T-helper 2 cell treated with Interferon-gamma antibody and Interleukin-4, amounts not matched to agents 5 μg/mL and 100 μg/mL, for 36 hours (primary cell): ENCODE data around the gene RBM10.

Experiments used
- DNase-seq: peaks from one replicate; pipeline ENCODE4 v3.0.0; 2021; ENCODE audit warnings: low spot score
- H3K27ac Mint-ChIP-seq: one replicate; pipeline ENCODE4 v1.8.0; 2021; ENCODE audit warnings: mild to moderate bottlenecking, mixed read lengths
- H3K27me3 Mint-ChIP-seq: one replicate; pipeline ENCODE4 v1.8.0; 2021; ENCODE audit warnings: low read depth, mixed read lengths
- H3K36me3 Mint-ChIP-seq: one replicate; pipeline ENCODE4 v1.8.0; 2021; ENCODE audit warnings: low read depth, mixed read lengths
- H3K4me1 Mint-ChIP-seq: one replicate; pipeline ENCODE4 v1.8.0; 2021; ENCODE audit warnings: low read depth, mixed read lengths
- H3K4me3 Mint-ChIP-seq: one replicate; pipeline ENCODE4 v1.8.0; 2022; ENCODE audit warnings: mild to moderate bottlenecking, moderate library complexity, mixed read lengths
- H3K9me3 Mint-ChIP-seq: one replicate; pipeline ENCODE4 v1.8.0; 2021; ENCODE audit warnings: mixed read lengths

Gene RBM10

DNA sequence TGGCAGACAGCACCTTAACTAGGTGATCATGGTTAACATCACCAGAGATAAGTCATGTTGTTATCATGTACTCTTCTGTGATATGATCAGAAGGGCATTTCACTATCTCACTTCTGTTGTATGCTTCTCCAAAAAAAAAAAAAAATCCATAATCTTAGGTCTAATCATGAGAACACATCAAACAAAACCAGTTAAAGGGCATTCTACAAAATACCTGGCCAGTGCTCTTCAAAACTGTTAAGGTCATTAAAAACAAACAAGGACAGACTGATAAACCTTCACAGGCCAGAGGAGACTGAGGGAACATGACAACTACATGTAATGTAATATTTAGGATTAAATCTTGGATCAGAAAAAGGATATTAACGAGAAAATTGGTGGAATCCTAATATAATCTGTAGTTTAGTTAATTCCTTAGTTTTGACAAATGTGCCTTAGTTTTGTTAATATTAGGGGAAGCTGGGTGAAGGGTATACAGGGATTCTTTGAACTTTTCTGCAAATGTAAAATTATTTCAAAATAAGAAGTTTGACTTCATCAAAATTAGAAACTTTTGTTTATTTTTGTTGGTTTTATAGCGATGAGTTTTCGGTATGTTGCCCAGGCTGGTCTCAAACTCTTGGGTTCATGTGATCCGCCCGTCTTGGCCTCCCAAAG lies 18.0 kb downstream of the RBM10 start:
- peaks cover 24% of the 10 kb centered on the region for H3K36me3 Mint-ChIP-seq
- no peak overlapping the region for H3K27ac Mint-ChIP-seq
- H3K4me1 Mint-ChIP-seq: no peaks in the 10 kb centered on the region
- H3K27me3 Mint-ChIP-seq: no peaks in the 10 kb centered on the region
- no peak for DNase-seq
- H3K9me3 Mint-ChIP-seq: no peaks in the 10 kb centered on the region
- H3K4me3 Mint-ChIP-seq: no peak overlapping the region

DNA sequence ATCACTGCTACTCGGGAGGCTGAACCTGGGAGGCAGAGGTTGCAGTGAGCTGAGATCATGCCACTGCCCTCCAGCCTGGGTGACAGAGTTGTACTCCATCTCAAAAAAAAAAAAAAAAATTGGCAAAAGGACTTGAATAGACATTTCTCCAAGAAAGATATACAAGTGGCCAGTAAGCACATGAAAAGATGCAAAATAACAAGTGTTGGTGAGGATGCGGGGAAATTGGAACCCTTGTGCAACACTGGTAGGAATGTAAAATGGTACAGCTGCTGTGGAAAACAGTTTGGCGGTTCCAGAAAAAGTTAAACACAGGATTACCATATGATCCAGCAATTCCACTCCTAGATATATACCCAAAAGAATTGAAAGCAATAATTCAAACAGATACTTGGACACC lies 19.4 kb downstream of the RBM10 start:
- Mint-ChIP-seq H3K4me3 (no peak overlapping the region), H3K4me1 (no peaks in the 10 kb centered on the region), H3K27ac (no peak overlapping the region), H3K27me3 (no peaks in the 10 kb centered on the region), H3K36me3 (peaks cover 19% of the 10 kb centered on the region), H3K9me3 (no peaks in the 10 kb centered on the region)
- no peak for DNase-seq

DNA sequence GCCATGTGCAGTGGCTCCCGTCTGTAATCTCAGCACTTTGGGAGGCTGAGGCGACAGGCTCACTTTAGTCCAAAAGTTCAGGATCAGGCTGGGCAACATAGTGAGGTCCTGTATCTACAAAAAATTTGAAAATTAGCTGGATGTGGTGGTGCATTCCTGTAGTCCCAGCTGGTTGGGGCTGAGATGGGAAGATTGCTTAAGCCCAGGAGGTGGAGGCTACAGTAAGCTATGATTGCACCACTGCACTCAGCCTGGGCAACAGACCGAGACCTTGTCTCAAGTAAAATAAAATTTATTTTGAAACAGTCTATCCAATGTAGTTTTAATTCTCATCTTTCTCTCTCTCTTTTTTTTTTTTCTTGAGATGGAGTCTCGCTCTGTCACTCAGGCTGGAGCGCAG lies 21.1 kb downstream of the RBM10 start:
- no peaks in the 10 kb centered on the region for H3K4me1 Mint-ChIP-seq
- DNase-seq: no peak

DNA sequence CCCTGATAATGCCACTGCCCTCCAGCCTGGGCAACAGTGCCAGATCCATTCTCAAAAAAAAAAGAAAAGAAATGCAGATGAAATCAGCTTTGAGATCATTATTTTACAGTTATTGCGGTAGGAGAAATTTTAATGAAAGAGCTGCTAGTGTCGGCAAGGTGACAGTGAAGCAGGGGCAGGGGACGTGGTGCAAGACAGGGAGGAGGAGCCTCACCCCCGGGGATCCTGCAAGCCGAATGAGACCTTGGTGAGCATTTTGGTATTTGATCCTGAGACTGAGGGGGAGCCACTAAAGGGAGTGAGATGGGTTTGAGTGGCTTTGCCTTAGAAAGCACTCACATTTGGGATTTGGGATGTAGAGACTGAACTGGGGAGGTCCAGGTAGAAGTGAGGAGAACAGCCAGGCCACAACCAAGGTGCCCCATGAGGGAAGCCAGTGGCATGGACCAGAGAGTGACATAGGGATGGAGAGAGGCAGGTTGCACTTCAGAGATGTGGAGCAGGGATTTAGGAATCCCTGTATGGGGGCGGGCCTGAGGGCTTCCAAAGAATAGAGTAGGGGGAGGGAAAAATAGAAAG lies 23.6 kb downstream of the RBM10 start:
- DNase-seq: no peak

More for the DNA sequence above, 21.1 kb downstream of the RBM10 start:
- Mint-ChIP-seq H3K4me3 (no peak overlapping the region), H3K27ac (no peak overlapping the region), H3K27me3 (no peaks in the 10 kb centered on the region), H3K36me3 (peaks cover 17% of the 10 kb centered on the region), H3K9me3 (no peaks in the 10 kb centered on the region)

DNA sequence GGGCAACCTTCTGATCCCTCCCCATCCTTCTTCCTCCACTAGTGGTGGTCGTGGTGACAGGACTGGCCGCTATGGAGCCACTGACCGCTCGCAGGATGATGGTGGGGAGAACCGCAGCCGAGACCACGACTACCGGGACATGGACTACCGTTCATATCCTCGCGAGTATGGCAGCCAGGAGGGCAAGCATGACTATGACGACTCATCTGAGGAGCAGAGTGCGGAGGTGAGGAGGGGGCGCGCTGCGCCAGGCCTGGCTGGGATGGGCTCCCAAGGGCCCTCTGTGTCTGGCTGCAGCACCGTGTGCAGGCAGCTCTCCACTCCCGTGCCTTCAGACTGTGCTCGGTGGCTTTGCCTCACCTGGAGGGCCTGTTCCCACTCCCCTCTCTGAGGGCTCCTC lies 24.3 kb downstream of the RBM10 start:
- H3K4me1 Mint-ChIP-seq: no peaks in the 10 kb centered on the region
- H3K27ac Mint-ChIP-seq: no peak overlapping the region
- H3K27me3 Mint-ChIP-seq: no peaks in the 10 kb centered on the region
- no peaks in the 10 kb centered on the region for H3K9me3 Mint-ChIP-seq
- DNase-seq: no peak
- H3K4me3 Mint-ChIP-seq: no peak overlapping the region
- peaks cover 18% of the 10 kb centered on the region for H3K36me3 Mint-ChIP-seq

More for the DNA sequence above, 23.6 kb downstream of the RBM10 start:
- no peak overlapping the region for H3K4me3 Mint-ChIP-seq
- no peaks in the 10 kb centered on the region for H3K27me3 Mint-ChIP-seq
- peaks cover 20% of the 10 kb centered on the region for H3K36me3 Mint-ChIP-seq
- H3K27ac Mint-ChIP-seq: no peak overlapping the region
- H3K9me3 Mint-ChIP-seq: no peaks in the 10 kb centered on the region
- H3K4me1 Mint-ChIP-seq: no peaks in the 10 kb centered on the region

DNA sequence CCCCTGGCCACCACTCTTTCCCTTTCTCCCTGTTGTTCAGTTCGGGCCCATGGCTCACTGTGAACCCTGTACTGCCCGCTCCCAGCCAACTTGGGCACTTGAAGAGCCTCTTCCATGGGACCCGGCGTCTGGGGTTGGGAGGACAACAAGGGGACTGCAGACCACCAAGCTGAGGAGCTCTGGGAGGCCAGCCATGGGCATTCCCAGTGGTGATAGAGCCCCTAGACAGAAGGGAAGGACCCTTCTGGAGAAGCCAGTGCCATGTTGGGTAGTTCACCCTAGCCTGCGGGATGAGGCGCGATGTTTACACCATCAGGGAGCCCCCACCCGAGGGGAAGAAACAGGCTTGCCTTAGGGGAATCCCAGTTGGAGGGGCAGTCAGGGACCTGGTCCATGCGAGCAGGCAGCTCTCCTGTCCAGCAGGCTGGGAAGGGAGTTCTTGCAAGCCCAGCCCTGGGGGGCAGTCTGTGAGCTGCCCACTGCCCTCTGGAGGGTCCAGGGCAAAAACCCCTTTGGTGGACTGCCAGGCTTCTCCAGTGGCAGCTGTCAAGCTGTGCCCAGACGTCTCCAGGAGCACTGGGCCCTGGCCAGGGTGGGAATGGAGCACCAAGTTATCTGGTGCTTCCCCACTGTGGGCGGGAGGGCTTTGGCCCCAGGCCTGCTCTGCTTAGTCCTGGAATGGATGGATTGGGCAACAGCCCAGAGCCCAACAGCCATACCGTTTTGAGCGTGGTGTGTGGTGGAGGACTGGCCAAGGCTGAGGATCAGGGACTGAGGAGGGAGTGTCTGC lies 24.9 kb downstream of the RBM10 start:
- Mint-ChIP-seq H3K9me3 (no peaks in the 10 kb centered on the region), H3K27me3 (no peaks in the 10 kb centered on the region), H3K4me1 (no peaks in the 10 kb centered on the region), H3K36me3 (peaks cover 11% of the 10 kb centered on the region), H3K4me3 (no peak overlapping the region), H3K27ac (no peak overlapping the region)
- no peak for DNase-seq

DNA sequence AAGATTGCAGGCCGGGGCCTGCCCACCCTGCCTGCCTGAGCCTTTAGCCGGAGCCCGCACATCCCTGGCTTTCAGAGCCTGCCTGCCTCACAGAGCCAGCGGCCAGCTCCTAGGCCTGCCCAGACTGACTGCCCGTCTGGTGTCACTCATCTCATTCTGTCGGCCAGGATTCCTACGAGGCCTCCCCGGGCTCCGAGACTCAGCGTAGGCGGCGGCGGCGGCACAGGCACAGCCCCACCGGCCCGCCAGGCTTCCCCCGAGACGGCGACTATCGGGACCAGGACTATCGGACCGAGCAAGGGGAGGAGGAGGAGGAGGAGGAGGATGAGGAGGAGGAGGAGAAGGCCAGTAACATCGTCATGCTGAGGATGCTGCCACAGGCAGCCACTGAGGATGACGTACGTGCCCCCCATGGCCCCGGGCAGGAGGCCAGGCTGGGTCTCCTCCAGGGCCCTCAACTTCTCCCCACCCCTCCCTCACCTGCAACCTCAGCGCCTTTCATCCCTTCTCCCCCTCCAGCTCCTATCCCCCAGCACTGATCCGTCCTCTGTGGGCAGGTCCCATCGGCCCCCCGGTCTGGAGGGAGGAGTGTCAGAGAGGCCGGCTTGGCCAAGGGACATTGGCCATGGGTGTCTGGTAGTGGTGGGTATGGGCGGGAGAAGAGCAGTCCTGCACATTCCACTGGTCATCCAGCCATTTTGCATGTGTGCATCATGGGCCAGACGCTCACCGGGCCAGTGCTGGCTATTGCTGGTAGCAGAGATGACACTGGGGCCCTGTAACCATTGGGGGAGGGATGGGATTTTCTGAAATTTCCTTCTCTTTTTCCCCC lies 26.1 kb downstream of the RBM10 start:
- no peaks in the 10 kb centered on the region for H3K9me3 Mint-ChIP-seq
- peaks cover 12% of the 10 kb centered on the region for H3K36me3 Mint-ChIP-seq
- DNase-seq: no peak
- H3K4me3 Mint-ChIP-seq: no peak overlapping the region
- H3K27me3 Mint-ChIP-seq: no peaks in the 10 kb centered on the region
- no peak overlapping the region for H3K27ac Mint-ChIP-seq
- no peaks in the 10 kb centered on the region for H3K4me1 Mint-ChIP-seq

DNA sequence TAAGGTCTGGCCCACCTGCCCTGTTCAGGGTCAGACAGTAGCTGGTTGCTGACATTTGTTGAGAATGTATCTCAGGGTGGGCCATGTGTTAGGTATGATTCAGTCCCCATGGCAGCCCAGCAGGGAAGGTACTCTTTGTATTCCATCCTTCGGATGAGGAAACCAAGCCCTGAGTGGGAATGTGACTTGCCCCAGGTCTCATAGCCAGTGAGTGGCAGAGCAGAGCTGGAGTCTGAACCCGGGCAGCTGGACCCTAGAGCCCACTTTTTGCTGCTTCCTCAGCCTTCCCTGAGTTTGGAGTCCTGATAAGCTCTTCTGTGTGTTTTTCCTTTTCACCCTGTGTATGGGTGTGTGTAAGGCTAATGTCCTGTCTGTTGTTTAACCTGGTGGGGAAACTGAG lies 27.0 kb downstream of the RBM10 start:
- Mint-ChIP-seq H3K27ac (no peak overlapping the region), H3K36me3 (peaks cover 15% of the 10 kb centered on the region), H3K9me3 (no peaks in the 10 kb centered on the region), H3K27me3 (no peaks in the 10 kb centered on the region), H3K4me1 (peaks cover 1% of the 10 kb centered on the region), H3K4me3 (no peak overlapping the region)
- no peak for DNase-seq

DNA sequence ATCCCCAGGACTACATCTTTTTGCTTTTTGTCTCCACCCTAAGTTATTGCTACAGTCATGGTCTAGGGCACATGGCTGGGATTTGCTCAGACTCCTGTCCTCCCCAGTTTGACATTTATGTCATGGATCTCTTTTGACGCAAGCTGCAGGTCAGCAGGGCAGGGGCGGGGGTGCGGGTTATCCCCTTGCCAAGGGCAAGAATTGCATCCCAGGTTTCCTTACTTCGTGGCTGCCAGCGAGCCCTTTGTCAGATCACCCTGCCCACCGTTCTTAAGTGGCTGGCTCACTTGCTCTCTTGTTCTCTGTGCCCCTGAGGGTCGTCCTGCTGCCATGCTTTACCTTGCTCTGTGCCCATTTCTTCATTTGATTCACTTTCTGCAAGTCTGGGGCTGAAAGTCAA lies 27.5 kb downstream of the RBM10 start:
- H3K4me3 Mint-ChIP-seq: no peak overlapping the region
- no peak overlapping the region for H3K27ac Mint-ChIP-seq
- peaks cover 15% of the 10 kb centered on the region for H3K36me3 Mint-ChIP-seq
- no peaks in the 10 kb centered on the region for H3K27me3 Mint-ChIP-seq
- peaks cover 1% of the 10 kb centered on the region for H3K4me1 Mint-ChIP-seq
- DNase-seq: no peak
- no peaks in the 10 kb centered on the region for H3K9me3 Mint-ChIP-seq

DNA sequence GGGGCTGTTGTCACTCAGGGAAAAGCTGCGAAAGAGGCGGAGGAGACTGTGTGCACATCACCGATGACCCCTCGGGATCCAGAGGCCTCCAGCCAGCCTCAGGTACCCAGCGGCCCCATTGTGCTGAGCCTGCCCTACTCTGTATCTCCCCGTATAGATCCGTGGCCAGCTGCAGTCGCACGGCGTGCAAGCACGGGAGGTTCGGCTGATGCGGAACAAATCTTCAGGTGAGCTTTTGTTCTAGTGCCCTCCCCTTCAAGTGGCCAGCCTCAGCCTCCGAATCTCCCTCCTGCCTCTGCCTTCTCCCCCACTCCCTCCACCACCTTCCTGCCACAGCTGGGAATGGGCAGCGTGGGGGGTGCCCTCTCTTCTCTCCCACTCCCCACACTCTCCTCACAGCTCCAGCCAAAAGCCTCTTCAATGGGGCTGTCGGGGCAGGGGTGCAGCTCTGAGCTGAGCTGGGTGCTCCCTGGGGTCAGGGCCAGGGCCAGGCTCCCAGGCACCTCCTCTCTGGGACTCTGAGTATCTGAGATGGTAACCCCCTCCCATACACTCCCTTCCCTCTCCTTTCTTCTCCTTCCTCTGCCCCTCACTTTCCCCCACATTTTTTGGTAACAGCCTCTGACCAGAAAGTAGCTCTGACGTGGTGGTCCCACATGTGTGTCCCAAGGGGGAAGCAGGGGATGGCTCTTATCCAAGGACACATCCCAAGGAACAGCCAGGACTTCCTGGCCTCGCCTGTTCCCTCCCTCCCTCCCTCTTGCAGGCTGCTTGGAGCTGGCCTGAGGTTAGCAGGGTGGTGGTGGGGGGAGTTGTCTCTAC lies 28.2 kb downstream of the RBM10 start:
- peaks cover 20% of the 10 kb centered on the region for H3K36me3 Mint-ChIP-seq
- H3K4me1 Mint-ChIP-seq: peaks cover 1% of the 10 kb centered on the region
- no peak overlapping the region for H3K4me3 Mint-ChIP-seq
- no peak for DNase-seq
- H3K27me3 Mint-ChIP-seq: no peaks in the 10 kb centered on the region
- H3K9me3 Mint-ChIP-seq: no peaks in the 10 kb centered on the region
- no peak overlapping the region for H3K27ac Mint-ChIP-seq

DNA sequence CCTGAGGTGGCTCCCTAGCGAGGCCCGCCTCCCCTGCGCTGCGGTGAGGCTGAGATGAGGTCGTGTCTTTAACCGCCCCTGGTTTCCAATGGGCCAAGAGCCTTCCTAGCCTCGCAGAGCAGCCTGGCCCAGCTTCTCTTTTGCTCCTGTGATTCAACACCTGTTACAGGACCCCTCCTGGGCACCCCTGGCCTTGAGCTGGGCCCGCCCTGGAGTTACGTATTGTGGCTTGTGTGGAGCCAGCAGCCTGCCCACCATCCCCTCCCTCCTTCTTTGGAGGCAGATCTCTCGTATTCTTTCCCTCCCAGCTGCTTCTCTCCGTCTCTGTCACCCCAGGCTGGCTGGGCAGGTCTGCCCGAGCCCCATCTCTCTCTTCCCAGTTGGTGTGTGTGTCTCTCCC lies 29.4 kb downstream of the RBM10 start:
- no peaks in the 10 kb centered on the region for H3K9me3 Mint-ChIP-seq
- H3K4me1 Mint-ChIP-seq: peaks cover 1% of the 10 kb centered on the region
- no peak overlapping the region for H3K4me3 Mint-ChIP-seq
- no peaks in the 10 kb centered on the region for H3K27me3 Mint-ChIP-seq
- no peak overlapping the region for H3K27ac Mint-ChIP-seq
- no peak for DNase-seq
- peaks cover 22% of the 10 kb centered on the region for H3K36me3 Mint-ChIP-seq

DNA sequence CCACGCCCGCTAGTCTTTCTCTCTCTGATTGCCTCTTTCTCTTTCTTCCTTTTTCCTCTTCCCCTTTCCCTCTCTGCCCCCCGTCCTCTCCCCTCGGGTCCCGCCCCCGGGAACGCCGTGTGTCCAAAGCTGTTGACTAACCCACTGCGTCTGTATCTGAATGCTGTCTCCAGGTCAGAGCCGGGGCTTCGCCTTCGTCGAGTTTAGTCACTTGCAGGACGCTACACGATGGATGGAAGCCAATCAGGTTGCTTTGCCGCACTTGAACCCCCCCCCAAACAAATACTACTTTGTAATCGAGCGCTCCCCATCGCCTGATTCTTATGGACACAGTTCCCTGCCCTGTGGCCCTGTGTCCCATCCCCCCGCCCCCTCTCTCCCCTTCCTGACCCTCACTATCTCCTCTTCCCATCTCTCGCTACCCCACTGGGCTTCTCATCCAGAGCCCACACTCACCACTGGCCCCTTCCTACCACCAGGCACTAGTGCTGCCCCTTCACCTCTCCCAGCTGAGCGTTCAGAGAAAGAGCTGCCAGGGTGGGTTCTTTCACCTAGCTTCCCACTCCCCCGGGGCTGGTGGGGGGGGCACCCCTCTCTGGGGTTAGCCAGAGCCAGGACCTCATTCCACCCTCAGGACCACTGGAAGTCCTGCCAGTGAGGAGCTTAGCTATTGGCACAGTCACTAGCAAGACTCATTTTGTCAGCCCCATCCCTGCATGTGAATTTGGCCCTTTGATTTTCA lies 30.0 kb downstream of the RBM10 start:
- no peak for DNase-seq
- Mint-ChIP-seq H3K9me3 (no peaks in the 10 kb centered on the region), H3K4me3 (no peak overlapping the region), H3K4me1 (peaks cover 1% of the 10 kb centered on the region), H3K27me3 (no peaks in the 10 kb centered on the region), H3K27ac (no peak overlapping the region), H3K36me3 (peaks cover 22% of the 10 kb centered on the region)

DNA sequence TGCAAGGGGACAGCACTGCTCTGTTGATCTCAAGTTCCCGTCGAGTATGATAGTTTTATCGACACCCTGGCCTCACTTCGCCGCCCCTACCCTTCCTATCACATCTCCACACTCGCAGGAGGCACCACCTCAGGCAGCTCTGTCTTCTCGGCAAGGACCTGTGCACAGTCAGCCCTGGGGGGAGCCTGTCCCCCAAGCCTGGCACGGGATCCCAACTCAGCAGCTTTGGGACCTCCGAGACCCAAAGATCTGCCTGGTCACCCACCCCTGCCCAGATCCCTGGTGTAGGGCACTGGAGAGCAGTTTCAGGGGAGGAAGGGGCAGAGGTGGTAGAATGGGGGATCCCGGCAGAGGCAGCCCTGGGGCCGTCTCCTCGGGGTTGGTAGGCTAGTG lies 30.6 kb downstream of the RBM10 start:
- Mint-ChIP-seq H3K36me3 (peaks cover 26% of the 10 kb centered on the region), H3K9me3 (no peaks in the 10 kb centered on the region), H3K27ac (no peak overlapping the region), H3K27me3 (no peaks in the 10 kb centered on the region), H3K4me3 (no peak overlapping the region), H3K4me1 (peaks cover 1% of the 10 kb centered on the region)
- no peak for DNase-seq
